MM.1S (cell line): ENCODE measurements around the gene CDRT4.

Source experiments
- CTCF ChIP-seq: fragments of 300-600 bp; sonication (generic); IDR thresholded peaks from 2 replicates; pipeline ENCODE4 v1.5.1; 2016; ENCODE audit warnings: antibody characterized with exemption, low read length, mixed read lengths
- EZH2 ChIP-seq: fragments of 300-600 bp; sonication (generic); optimal IDR thresholded peaks from 2 replicates; pipeline ENCODE3; 2017; ENCODE audit warnings: low read depth, mild to moderate bottlenecking, antibody characterized with exemption, low read length, mixed read lengths

GRCh38 chr17:15406081-15406480, 61.3 kb downstream of the CDRT4 start:
- TF ChIP-seq EZH2: no peak
- TF ChIP-seq CTCF: no peak
